HUES64 (cell line): ENCODE measurements around the gene ZNF724.
"Not testable (repeated sequence)": the region's sequence is repeated elsewhere in the genome, so short reads cannot be mapped to it uniquely, and the experiment has no call there.

Experiments used
- H3K27ac ChIP-seq: 2 replicates; pipeline ENCODE4 v1.7.0; 2013; ENCODE audit warnings: low read depth, low read length, inconsistent platforms
- H3K27me3 ChIP-seq: 2 replicates; pipeline ENCODE4 v1.6.1; 2013; ENCODE audit warnings: mild to moderate bottlenecking, low read length; ENCODE audit not compliant: insufficient read depth
- H3K36me3 ChIP-seq: 2 replicates; pipeline ENCODE4 v1.6.1; 2013; ENCODE audit warnings: mild to moderate bottlenecking, low read length; ENCODE audit not compliant: insufficient read depth
- H3K4me1 ChIP-seq: 2 replicates; pipeline ENCODE4 v1.6.1; 2013; ENCODE audit warnings: mild to moderate bottlenecking, low read length, moderate library complexity; ENCODE audit not compliant: insufficient read depth
- H3K4me3 ChIP-seq: 2 replicates; pipeline ENCODE4 v1.5.1; 2013; ENCODE audit warnings: mild to moderate bottlenecking, low read length, moderate library complexity
- H3K9ac ChIP-seq: 2 replicates; pipeline ENCODE4 v1.6.1; 2013; ENCODE audit warnings: mild to moderate bottlenecking, low read depth, low read length
- H3K9me3 ChIP-seq: 2 replicates; pipeline ENCODE4 v1.6.1; 2013; ENCODE audit warnings: low read depth, low read length; ENCODE audit not compliant: insufficient read depth
- WGBS: fragments of 150-250, 120-280 bp; methylation state at CpG from one replicate; pipeline ENCODE4 v1.1.7; 2013; ENCODE audit warnings: missing lambda C conversion rate; 5-methylcytosine and 5-hydroxymethylcytosine counted together

Gene ZNF724

GRCh38 chr19:23273022-23273589 is 22.9 kb upstream of the ZNF724 start:
- H3K36me3 ChIP-seq = peaks cover 40% of the 10 kb centered on the region
- peak overlapping the region; percentile 95 for H3K9ac ChIP-seq
- H3K9me3 ChIP-seq = no peaks in the 10 kb centered on the region
- H3K27ac ChIP-seq = peak overlapping the region; percentile 93
- whole genome bisulfite sequencing = 2% methylated on average over 10 of the region's 10 CpGs
- H3K4me3 ChIP-seq = peak overlapping the region; percentile 84
- H3K27me3 ChIP-seq = no peaks in the 10 kb centered on the region
- no peaks in the 10 kb centered on the region for H3K4me1 ChIP-seq

GRCh38 chr19:23263870-23264590 is 13.8 kb upstream of the ZNF724 start:
- H3K27me3 ChIP-seq = no peaks in the 10 kb centered on the region
- no peak overlapping the region for H3K4me3 ChIP-seq
- peaks cover 87% of the 10 kb centered on the region for H3K36me3 ChIP-seq
- WGBS = 97% methylated on average over 2 of the region's 2 CpGs
- H3K27ac ChIP-seq = no peak overlapping the region
- no peaks in the 10 kb centered on the region for H3K4me1 ChIP-seq
- no peak overlapping the region for H3K9ac ChIP-seq
- no peaks in the 10 kb centered on the region for H3K9me3 ChIP-seq

GRCh38 chr19:23263396-23263795 is 13.2 kb upstream of the ZNF724 start:
- Histone ChIP-seq H3K9me3 (no peaks in the 10 kb centered on the region), H3K27me3 (no peaks in the 10 kb centered on the region), H3K36me3 (peaks cover 88% of the 10 kb centered on the region), H3K4me3 (no peak overlapping the region), H3K27ac (no peak overlapping the region), H3K4me1 (no peaks in the 10 kb centered on the region), H3K9ac (no peak overlapping the region)
- 76% methylated on average over 2 of the region's 2 CpGs for WGBS

GRCh38 chr19:23262920-23263319 is 12.7 kb upstream of the ZNF724 start:
- Histone ChIP-seq H3K27me3 (no peaks in the 10 kb centered on the region), H3K36me3 (peaks cover 83% of the 10 kb centered on the region), H3K27ac (no peak overlapping the region), H3K4me3 (no peak overlapping the region), H3K9me3 (no peaks in the 10 kb centered on the region), H3K9ac (no peak overlapping the region), H3K4me1 (no peaks in the 10 kb centered on the region)
- WGBS = 99% methylated on average over 5 of the region's 5 CpGs

GRCh38 chr19:23261496-23262020 is 11.4 kb upstream of the ZNF724 start:
- H3K9me3 ChIP-seq = no peaks in the 10 kb centered on the region
- no peaks in the 10 kb centered on the region for H3K4me1 ChIP-seq
- peaks cover 70% of the 10 kb centered on the region for H3K36me3 ChIP-seq
- no peaks in the 10 kb centered on the region for H3K27me3 ChIP-seq
- no peak overlapping the region for H3K27ac ChIP-seq
- no peak overlapping the region for H3K4me3 ChIP-seq
- H3K9ac ChIP-seq = no peak overlapping the region
- WGBS = 94% methylated on average over 3 of the region's 3 CpGs

GRCh38 chr19:23260956-23261355 is 10.8 kb upstream of the ZNF724 start:
- Histone ChIP-seq H3K4me1 (no peaks in the 10 kb centered on the region), H3K4me3 (no peak overlapping the region), H3K9ac (no peak overlapping the region), H3K36me3 (peaks cover 66% of the 10 kb centered on the region), H3K27me3 (no peaks in the 10 kb centered on the region), H3K27ac (no peak overlapping the region), H3K9me3 (no peaks in the 10 kb centered on the region)
- WGBS = 90% methylated on average over 5 of the region's 5 CpGs

- whole genome bisulfite sequencing = 95% methylated on average over 2 of the region's 2 CpGs
- no peak overlapping the region for H3K9ac ChIP-seq
- H3K4me1 ChIP-seq = no peaks in the 10 kb centered on the region
- H3K9me3 ChIP-seq = no peaks in the 10 kb centered on the region
- no peak overlapping the region for H3K4me3 ChIP-seq
- H3K27ac ChIP-seq = no peak overlapping the region
- H3K27me3 ChIP-seq = no peaks in the 10 kb centered on the region
- peaks cover 61% of the 10 kb centered on the region for H3K36me3 ChIP-seq
Measured at GRCh38 chr19:23259961-23260360, 9.8 kb upstream of the ZNF724 start.

GRCh38 chr19:23255700-23256099 is 5.5 kb upstream of the ZNF724 start:
- Histone ChIP-seq H3K27ac (no peak overlapping the region), H3K4me3 (no peak overlapping the region)
- 93% methylated on average over 4 of the region's 4 CpGs for WGBS

GRCh38 chr19:23254141-23254910 is 4.1 kb upstream of the ZNF724 start:
- H3K4me3 ChIP-seq = no peak overlapping the region
- H3K27me3 ChIP-seq = no peaks in the 10 kb centered on the region
- no peaks in the 10 kb centered on the region for H3K9me3 ChIP-seq
- H3K27ac ChIP-seq = no peak overlapping the region
- peaks cover 9% of the 10 kb centered on the region for H3K36me3 ChIP-seq
- H3K9ac ChIP-seq = no peak overlapping the region
- H3K4me1 ChIP-seq = no peaks in the 10 kb centered on the region
- WGBS = 76% methylated on average over 5 of the region's 5 CpGs

More at GRCh38 chr19:23255700-23256099, 5.5 kb upstream of the ZNF724 start:
- Histone ChIP-seq H3K4me1 (no peaks in the 10 kb centered on the region), H3K27me3 (no peaks in the 10 kb centered on the region), H3K9ac (no peak overlapping the region), H3K9me3 (no peaks in the 10 kb centered on the region), H3K36me3 (peaks cover 23% of the 10 kb centered on the region)

GRCh38 chr19:23253256-23253655 is 3.1 kb upstream of the ZNF724 start:
- not testable (repeated sequence) for H3K9ac ChIP-seq, H3K36me3 ChIP-seq, H3K9me3 ChIP-seq, H3K27ac ChIP-seq, H3K27me3 ChIP-seq, H3K4me3 ChIP-seq, H3K4me1 ChIP-seq
- 91% methylated on average over 3 of the region's 3 CpGs for WGBS

- Histone ChIP-seq H3K4me1 (0 out of 2 replicates have a peak, but pooled peaks cover 2% of the 10 kb centered on the region), H3K4me3 (no peak overlapping the region), H3K27ac (no peak overlapping the region), H3K36me3 (peaks cover 87% of the 10 kb centered on the region), H3K27me3 (no peaks in the 10 kb centered on the region), H3K9ac (no peak overlapping the region), H3K9me3 (peaks cover 32% of the 10 kb centered on the region; the same call in 1 of the 2 replicates)
- WGBS = 100% methylated on average over 1 of the region's 1 CpG
Measured at GRCh38 chr19:23241419-23241818, 8.8 kb downstream of the ZNF724 start.
